A673 (cell line): ENCODE data around the gene CC2D1A. TPM values are rescaled to one million over a fixed set of nuclear protein-coding genes. Genes with fewer than 3 reads are reported as not detected.

Source experiments
- BruUV-seq: library from RNA; stranded (reverse); fragments of 400-500 nt; replicated peaks from 2 replicates; lab custom pipeline; 2021; lab: Mats Ljungman, UMichigan
- CTCF ChIA-PET: fragments of 300-600 bp; sonication (Branson Sonifier 250); formaldehyde crosslinking; loops from one replicate; lab custom pipeline; 2022; ENCODE audit warnings: antibody characterized with exemption; lab: Charles Lee
- POLR2A ChIA-PET: fragments of 300-600 bp; sonication (Branson Sonifier 250); formaldehyde crosslinking; loops from one replicate; lab custom pipeline; 2022; ENCODE audit warnings: antibody characterized with exemption; ENCODE audit not compliant: low non-redundant PET; lab: Charles Lee
- DNase-seq: peaks from one replicate; pipeline ENCODE4 v3.0.0-alpha.2; 2015; ENCODE audit warnings: low spot score
- H3K27ac ChIP-seq: fragments of 200-600 bp; sonication (generic); 2 replicates; pipeline ENCODE4 v1.5.1; 2016; ENCODE audit warnings: mixed run types, low read depth, mild to moderate bottlenecking, mixed read lengths, antibody characterized with exemption, low read length; ENCODE audit not compliant: poor library complexity, severe bottlenecking
- H3K27me3 ChIP-seq: fragments of 200-600 bp; sonication (generic); replicated peaks from 2 replicates; pipeline ENCODE4 v1.6.1; 2017; ENCODE audit warnings: mixed run types, low read depth, mild to moderate bottlenecking, mixed read lengths, antibody characterized with exemption, low read length; ENCODE audit not compliant: insufficient read depth, poor library complexity
- H3K36me3 ChIP-seq: fragments of 200-600 bp; sonication (generic); 2 replicates; pipeline ENCODE4 v1.6.1; 2016; ENCODE audit warnings: mixed run types, mild to moderate bottlenecking, mixed read lengths, antibody characterized with exemption, low read length; ENCODE audit not compliant: insufficient read depth, poor library complexity, severe bottlenecking
- H3K4me1 ChIP-seq: fragments of 200-600 bp; sonication (generic); 2 replicates; pipeline ENCODE4 v1.6.1; 2017; ENCODE audit warnings: mixed run types, mild to moderate bottlenecking, mixed read lengths, antibody characterized with exemption, low read length; ENCODE audit not compliant: insufficient read depth, poor library complexity, severe bottlenecking
- H3K4me3 ChIP-seq: fragments of 200-600 bp; sonication (generic); 2 replicates; pipeline ENCODE4 v1.5.1; 2016; ENCODE audit warnings: low read depth, mixed run types, mild to moderate bottlenecking, mixed read lengths, low read length; ENCODE audit not compliant: poor library complexity, severe bottlenecking
- H3K9me3 ChIP-seq: fragments of 200-600 bp; sonication (generic); 2 replicates; pipeline ENCODE4 v1.6.1; 2016; ENCODE audit warnings: mixed run types, low read depth, mild to moderate bottlenecking, mixed read lengths, antibody characterized with exemption, low read length; ENCODE audit not compliant: poor library complexity, severe bottlenecking
- EZH2 ChIP-seq: fragments of 200-600 bp; sonication (generic); IDR thresholded peaks from 2 replicates; pipeline ENCODE4 v1.6.1; 2017; ENCODE audit warnings: borderline replicate concordance, low read depth, mild to moderate bottlenecking, mixed read lengths, antibody characterized with exemption, low read length; ENCODE audit not compliant: poor library complexity, severe bottlenecking
- intact Hi-C: fragments of 100-400 bp; cut with micrococcal nuclease; formaldehyde crosslinking; loops from one replicate; pipeline ENCODE4 v1.10.0; 2022; ENCODE audit not compliant: unreplicated experiment
- total RNA-seq: library from RNA; stranded (reverse); gene quantifications from 2 replicates; pipeline ENCODE4 v1.2.3, GENCODE V29; 2021
- TF ChIP-seq, protein P1 (sequence below): fragments of 300-800, 200-600 bp; sonication (generic); conservative IDR thresholded peaks from 2 replicates; pipeline ENCODE4 v1.5.1; 2017; ENCODE audit warnings: low read depth, mild to moderate bottlenecking, antibody characterized with exemption, low read length, moderate library complexity, mixed read lengths

The CC2D1A gene
- total RNA-seq, 1 experiment from 2014 or later, result 38.6 TPM

DNA sequence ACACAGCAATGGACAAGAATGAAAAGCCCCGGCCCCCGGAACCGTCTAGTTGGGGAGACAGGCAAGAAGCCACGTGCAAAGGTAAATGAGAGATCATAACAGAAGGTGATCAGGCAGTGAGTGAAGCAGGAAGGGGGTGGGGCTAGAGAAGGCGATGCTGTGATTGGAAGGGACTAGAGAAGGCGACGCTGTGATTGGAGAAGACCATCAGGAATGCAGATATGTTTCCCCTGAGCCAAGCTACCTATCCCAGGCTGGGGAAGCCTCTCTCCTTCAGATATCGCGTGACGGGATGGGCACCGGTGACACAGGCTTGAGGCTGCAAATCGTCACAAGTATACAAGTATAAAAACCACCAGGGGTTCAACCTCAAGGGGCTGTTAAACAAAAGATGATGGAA, 68.1 kb downstream of the CC2D1A start:
- BruUV-seq, result TSS peak; percentile 36
- Histone ChIP-seq H3K9me3 (no peaks in the 10 kb centered on the region), H3K27ac (no peak overlapping the region), H3K27me3 (no peaks in the 10 kb centered on the region), H3K4me3 (no peak overlapping the region), H3K4me1 (peaks cover 10% of the 10 kb centered on the region), H3K36me3 (peaks cover 14% of the 10 kb centered on the region)
- DNase-seq, result peak; percentile 42
- TF ChIP-seq, protein P1, sequence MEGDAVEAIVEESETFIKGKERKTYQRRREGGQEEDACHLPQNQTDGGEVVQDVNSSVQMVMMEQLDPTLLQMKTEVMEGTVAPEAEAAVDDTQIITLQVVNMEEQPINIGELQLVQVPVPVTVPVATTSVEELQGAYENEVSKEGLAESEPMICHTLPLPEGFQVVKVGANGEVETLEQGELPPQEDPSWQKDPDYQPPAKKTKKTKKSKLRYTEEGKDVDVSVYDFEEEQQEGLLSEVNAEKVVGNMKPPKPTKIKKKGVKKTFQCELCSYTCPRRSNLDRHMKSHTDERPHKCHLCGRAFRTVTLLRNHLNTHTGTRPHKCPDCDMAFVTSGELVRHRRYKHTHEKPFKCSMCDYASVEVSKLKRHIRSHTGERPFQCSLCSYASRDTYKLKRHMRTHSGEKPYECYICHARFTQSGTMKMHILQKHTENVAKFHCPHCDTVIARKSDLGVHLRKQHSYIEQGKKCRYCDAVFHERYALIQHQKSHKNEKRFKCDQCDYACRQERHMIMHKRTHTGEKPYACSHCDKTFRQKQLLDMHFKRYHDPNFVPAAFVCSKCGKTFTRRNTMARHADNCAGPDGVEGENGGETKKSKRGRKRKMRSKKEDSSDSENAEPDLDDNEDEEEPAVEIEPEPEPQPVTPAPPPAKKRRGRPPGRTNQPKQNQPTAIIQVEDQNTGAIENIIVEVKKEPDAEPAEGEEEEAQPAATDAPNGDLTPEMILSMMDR, result no peak
- TF ChIP-seq EZH2, result no peak
- intact Hi-C loops, result no loop called here
- ChIA-PET POLR2A (no interaction called here), CTCF (no interaction called here)

GRCh38 chr19:13975870-13976269, 69.9 kb downstream of the CC2D1A start:
- no TSS peak for BruUV-seq
- ChIA-PET POLR2A (no interaction called here), CTCF (no interaction called here)
- peaks cover 22% of the 10 kb centered on the region for H3K4me1 ChIP-seq
- no peak for DNase-seq
- no peak for TF ChIP-seq EZH2
- TF ChIP-seq, protein P1, result no peak
- no peaks in the 10 kb centered on the region for H3K27me3 ChIP-seq
- H3K4me3 ChIP-seq, result no peak overlapping the region
- H3K9me3 ChIP-seq, result no peaks in the 10 kb centered on the region
- no peak overlapping the region for H3K27ac ChIP-seq
- intact Hi-C loops, result no loop called here
- H3K36me3 ChIP-seq, result peaks cover 4% of the 10 kb centered on the region

DNA sequence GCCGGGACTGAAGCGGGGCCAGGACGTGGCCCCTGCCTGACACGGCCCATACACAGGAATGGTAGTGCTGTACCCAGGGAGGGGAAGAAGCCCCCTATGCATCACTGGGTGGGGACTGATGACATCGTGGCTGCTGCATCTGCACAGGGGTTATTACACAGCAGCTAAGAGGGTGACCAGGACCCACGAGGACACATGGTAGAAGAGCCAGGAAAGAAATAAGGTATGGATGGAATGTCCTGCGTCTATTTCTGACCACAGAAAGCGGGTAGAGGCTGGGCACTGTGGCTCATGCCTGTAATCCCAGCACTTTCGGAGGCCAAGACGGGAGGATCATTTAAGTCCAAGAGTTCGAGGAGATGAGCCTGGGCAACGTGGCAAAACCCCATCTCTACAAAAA, 70.4 kb downstream of the CC2D1A start:
- intact Hi-C loops, result no loop called here
- POLR2A ChIA-PET, result no interaction called here

More for the DNA sequence above, 70.4 kb downstream of the CC2D1A start:
- Histone ChIP-seq H3K9me3 (no peaks in the 10 kb centered on the region), H3K27me3 (no peaks in the 10 kb centered on the region), H3K36me3 (peaks cover 4% of the 10 kb centered on the region), H3K27ac (no peak overlapping the region), H3K4me3 (no peak overlapping the region), H3K4me1 (peaks cover 22% of the 10 kb centered on the region)
- DNase-seq, result no peak
- no TSS peak for BruUV-seq
- CTCF ChIA-PET, result no interaction called here
- TF ChIP-seq EZH2, result no peak
- TF ChIP-seq, protein P1, result no peak
